Measurements from ENCODE around the gene LGALS14. TPM values are rescaled to one million over a fixed set of nuclear protein-coding genes. Genes with fewer than 3 reads are reported as not detected.

LGALS14 gene
- total RNA-seq, 4 donors from 2014 or later = not detected

DNA sequence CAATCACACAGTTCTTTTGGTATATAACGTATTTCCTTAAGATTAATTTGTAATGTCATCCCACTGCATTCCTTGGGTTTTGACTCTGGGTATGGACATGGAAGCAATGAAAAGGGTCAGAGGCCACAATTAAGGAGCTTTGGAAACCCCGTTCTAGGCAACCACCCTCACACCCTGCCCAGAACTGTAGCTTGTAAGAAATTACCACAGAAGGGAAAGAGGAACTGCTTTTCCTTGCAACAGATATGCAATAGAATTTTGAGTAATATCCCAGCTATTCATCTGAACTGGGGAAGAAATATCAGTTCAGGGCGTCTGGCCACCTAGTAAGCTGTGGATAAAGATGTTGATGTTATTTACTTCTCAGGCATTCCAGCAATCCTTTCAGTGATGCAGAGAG lies 34.5 kb downstream of the LGALS14 start:
- no peak for TF ChIP-seq EP300 (IDR thresholded peaks at IDR 0.05)
- no peaks in the 10 kb centered on the region for H3K36me3 ChIP-seq
- H3K9me3 ChIP-seq = no peaks in the 10 kb centered on the region
- no peak for ATAC-seq
- no peak overlapping the region for H3K4me3 ChIP-seq
- H3K27ac ChIP-seq = no peak overlapping the region
- no peaks in the 10 kb centered on the region for H3K4me1 ChIP-seq
- WGBS, 2 donors (ENCODE audit: low coverage in 1 of 2) = 32 to 44% methylated on average over 3 of the region's 3 CpGs
- peaks cover 32% of the 10 kb centered on the region for H3K27me3 ChIP-seq

GRCh38 chr19:39740395-39740794 lies 36.1 kb downstream of the LGALS14 start:
- H3K36me3 ChIP-seq = no peaks in the 10 kb centered on the region
- ATAC-seq = no peak
- no peak overlapping the region for H3K27ac ChIP-seq
- H3K4me3 ChIP-seq = no peak overlapping the region
- no peaks in the 10 kb centered on the region for H3K9me3 ChIP-seq
- peaks cover 20% of the 10 kb centered on the region for H3K27me3 ChIP-seq
- no peaks in the 10 kb centered on the region for H3K4me1 ChIP-seq
- 80 to 100% methylated on average over 1 of the region's 1 CpG for WGBS, 2 donors (ENCODE audit: low coverage in 1 of 2)
- TF ChIP-seq POLR2A (IDR thresholded peaks at IDR 0.05) = no peak
- TF ChIP-seq CTCF (IDR thresholded peaks at IDR 0.05) = no peak
- no peak for TF ChIP-seq EP300 (IDR thresholded peaks at IDR 0.05)
- TF ChIP-seq POLR2AphosphoS5 (IDR thresholded peaks at IDR 0.05) = no peak

DNA sequence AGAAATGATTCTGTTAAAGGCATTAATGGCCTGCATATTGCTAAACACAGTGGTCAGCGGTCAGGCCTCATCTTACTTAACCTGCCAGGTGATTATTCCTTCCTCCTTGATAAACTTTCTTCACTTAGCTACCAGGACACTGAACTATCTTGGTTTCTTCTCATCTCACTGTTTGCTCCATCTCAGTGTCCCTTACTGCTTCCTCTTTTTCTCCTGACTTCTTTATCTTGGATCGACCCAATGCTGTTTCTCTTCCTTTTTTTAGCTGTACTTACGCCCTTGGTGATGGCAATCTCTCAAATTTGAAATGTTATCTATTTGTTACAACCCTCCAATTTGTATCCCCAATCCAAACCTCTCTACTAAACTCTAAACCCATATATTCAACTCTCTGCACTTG lies 41.4 kb downstream of the LGALS14 start:
- ATAC-seq = no peak
- TF ChIP-seq CTCF (IDR thresholded peaks at IDR 0.05) (no peak), EP300 (IDR thresholded peaks at IDR 0.05) (no peak), POLR2AphosphoS5 (IDR thresholded peaks at IDR 0.05) (no peak), POLR2A (IDR thresholded peaks at IDR 0.05) (no peak)
- H3K4me3 ChIP-seq = no peak overlapping the region
- H3K27me3 ChIP-seq = peaks cover 21% of the 10 kb centered on the region
- H3K9me3 ChIP-seq = no peaks in the 10 kb centered on the region
- H3K27ac ChIP-seq = no peak overlapping the region
- no peaks in the 10 kb centered on the region for H3K4me1 ChIP-seq
- 49 to 73% methylated on average over 1 to 3 of the region's 3 CpGs for WGBS, 2 donors (ENCODE audit: low coverage in 1 of 2)
- H3K36me3 ChIP-seq = no peaks in the 10 kb centered on the region

GRCh38 chr19:39746836-39747529 lies 42.7 kb downstream of the LGALS14 start:
- WGBS, 2 donors (ENCODE audit: low coverage in 1 of 2) = 57 to 72% methylated on average over 1 to 4 of the region's 4 CpGs
- Histone ChIP-seq H3K9me3 (no peaks in the 10 kb centered on the region), H3K4me1 (no peaks in the 10 kb centered on the region), H3K36me3 (no peaks in the 10 kb centered on the region), H3K4me3 (no peak overlapping the region), H3K27ac (no peak overlapping the region), H3K27me3 (peaks cover 35% of the 10 kb centered on the region)
- TF ChIP-seq EP300 (IDR thresholded peaks at IDR 0.05) (no peak), POLR2A (IDR thresholded peaks at IDR 0.05) (no peak), CTCF (IDR thresholded peaks at IDR 0.05) (no peak), POLR2AphosphoS5 (IDR thresholded peaks at IDR 0.05) (no peak)
- ATAC-seq = no peak

DNA sequence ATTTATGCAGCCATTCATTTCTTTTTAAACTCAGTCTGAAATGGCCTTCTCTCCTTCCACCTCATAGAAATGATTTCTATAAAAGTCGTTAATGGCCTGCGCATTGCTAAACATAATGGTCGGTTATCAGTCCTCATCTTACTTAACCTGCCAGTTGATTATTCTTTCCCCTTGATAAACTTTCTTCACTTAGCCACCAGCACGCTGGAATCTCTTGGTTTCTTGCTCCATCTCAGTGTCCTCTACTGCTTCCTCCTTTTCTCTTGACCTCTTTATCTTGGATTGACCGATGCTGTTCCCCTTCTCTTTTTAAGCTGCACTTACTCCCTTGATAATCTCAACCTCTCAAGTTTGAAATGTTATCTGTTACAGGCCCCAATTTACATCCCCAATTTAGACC lies 45.7 kb downstream of the LGALS14 start:
- H3K4me1 ChIP-seq = no peaks in the 10 kb centered on the region
- 64 to 76% methylated on average over 5 of the region's 5 CpGs for WGBS, 2 donors (ENCODE audit: low coverage in 1 of 2)
- H3K36me3 ChIP-seq = no peaks in the 10 kb centered on the region
- TF ChIP-seq POLR2AphosphoS5 (IDR thresholded peaks at IDR 0.05) (no peak), CTCF (IDR thresholded peaks at IDR 0.05) (no peak), EP300 (IDR thresholded peaks at IDR 0.05) (no peak)
- no peak overlapping the region for H3K4me3 ChIP-seq
- H3K9me3 ChIP-seq = no peaks in the 10 kb centered on the region
- no peak for ATAC-seq
- H3K27me3 ChIP-seq = peaks cover 37% of the 10 kb centered on the region
- H3K27ac ChIP-seq = no peak overlapping the region
